ENCODE results near the gene TRIM8. TPM values are rescaled to one million over a fixed set of nuclear protein-coding genes. Genes with fewer than 3 reads are reported as not detected.
A peak's percentile ranks its signal among the peaks of the same experiment; 100 is the strongest.

Gene TRIM8
- total and polyA plus RNA-seq, 2 of the 4 experiments (the other 2 are of a cell fraction) = 25.5 to 126 TPM

GRCh38 chr10:102679596-102679995 is 35.3 kb downstream of the TRIM8 start:
- Histone ChIP-seq H3K36me3 (ENCODE audit: control insufficient read depth, insufficient read depth, low read length) (peaks cover 9% of the 10 kb centered on the region; the same call in 1 of the 2 replicates), H4K8ac (ENCODE audit: low read depth in 2 of 2, low read length in 2 of 2) (no peak overlapping the region; a peak in 1 of 4 replicates), H3K23ac (ENCODE audit: low read depth, low read length) (no peak overlapping the region), H3K4me1 (ENCODE audit: control insufficient read depth, insufficient read depth, low read length) (peaks cover 37% of the 10 kb centered on the region), H2AK5ac (ENCODE audit: low read depth, low read length) (no peak overlapping the region), H3K9ac (ENCODE audit: low read depth, low read length) (no peak overlapping the region), H3K56ac (ENCODE audit: extremely low read depth, insufficient read depth, low read length) (no peak overlapping the region), H4K20me1 (ENCODE audit: insufficient read depth, low read length) (no peaks in the 10 kb centered on the region), H3K14ac (replicated peaks; ENCODE audit: low read depth, low read length) (no peak overlapping the region), H3K27ac (ENCODE audit: insufficient read depth, low read length) (no peak overlapping the region), H2BK120ac (ENCODE audit: low read depth, low read length) (no peak overlapping the region), H3K4me3 (ENCODE audit: insufficient read depth, low read depth, low read length) (no peak overlapping the region), H3K4me2 (ENCODE audit: low read depth, low read length) (no peak overlapping the region), H3K27me3 (ENCODE audit: control insufficient read depth, insufficient read depth, low read length) (no peaks in the 10 kb centered on the region), H3K79me1 (ENCODE audit: low read depth in 1 of 2, low read length in 2 of 2) (peaks cover 9 to 34% of the 10 kb centered on the region in 2 experiments; a peak in 3 of 4 replicates), H3K9me1 (ENCODE audit: insufficient read depth, low read length) (peaks cover 18% of the 10 kb centered on the region), H2AK9ac (replicated peaks; ENCODE audit: low read depth, low read length, poor library complexity) (no peak overlapping the region), H2BK5ac (ENCODE audit: low read depth, low read length, poor library complexity, severe bottlenecking) (no peak overlapping the region), H4K91ac (ENCODE audit: insufficient read depth, low read depth, low read length) (0 out of 2 replicates have a peak overlapping the region, but pooled peaks have one; percentile 20), H3K4ac (ENCODE audit: low read depth, low read length) (no peak overlapping the region), H4K5ac (ENCODE audit: low read depth, low read length) (no peak overlapping the region), H2BK15ac (ENCODE audit: low read depth, low read length) (0 out of 3 replicates have a peak overlapping the region, but pooled peaks have one; percentile 36), H2AFZ (replicated peaks; ENCODE audit: low read length, poor library complexity) (no peak overlapping the region), H3K18ac (ENCODE audit: low read depth, low read length) (no peak overlapping the region; the same call in 1 of the 2 replicates), H3K9me3 (ENCODE audit: control insufficient read depth, insufficient read depth, low read length) (no peaks in the 10 kb centered on the region), H2BK20ac (ENCODE audit: low read depth, low read length) (no peak overlapping the region)
- dilution Hi-C loops (cut with HindIII; ENCODE audit: low sequenced_read_pairs, unreplicated experiment) = no loop called here
- ATAC-seq (ENCODE audit: low read depth) (no peak), DNase-seq (no peak)
- TF ChIP-seq RCOR1 (IDR thresholded peaks at IDR 0.05; ENCODE audit: insufficient replicate concordance, low read length) (no peak), SMC3 (IDR thresholded peaks at IDR 0.05; ENCODE audit: low read depth, low read length) (no peak), FOS (IDR thresholded peaks at IDR 0.05; ENCODE audit: low read depth, low read length) (no peak), CEBPB (IDR thresholded peaks at IDR 0.05; ENCODE audit: low read depth, low read length) (no peak), RAD21 (IDR thresholded peaks at IDR 0.05; ENCODE audit: low read length) (no peak), ELK1 (IDR thresholded peaks at IDR 0.05; ENCODE audit: borderline replicate concordance, low read depth, low read length) (no peak), NFE2L2 (IDR thresholded peaks at IDR 0.05; ENCODE audit: low read depth, low read length) (no peak), MXI1 (IDR thresholded peaks at IDR 0.05; ENCODE audit: borderline replicate concordance, low read depth, low read length) (no peak), BHLHE40 (IDR thresholded peaks at IDR 0.05; ENCODE audit: low read depth, low read length) (no peak), CTCF (conservative IDR thresholded peaks at IDR 0.05; ENCODE audit: low read depth, low read length) (no peak), MAFK (IDR thresholded peaks at IDR 0.05; ENCODE audit: low read depth, low read length) (no peak), CHD1 (IDR thresholded peaks at IDR 0.05; ENCODE audit: low read depth, low read length) (no peak), MAZ (IDR thresholded peaks at IDR 0.05; ENCODE audit: borderline replicate concordance, low read depth, low read length) (no peak), RFX5 (IDR thresholded peaks at IDR 0.05; ENCODE audit: low read depth, low read length) (no peak), POLR2A (IDR thresholded peaks at IDR 0.05; ENCODE audit: low read depth, low read length) (no peak)
- TF ChIP-seq, protein P1, sequence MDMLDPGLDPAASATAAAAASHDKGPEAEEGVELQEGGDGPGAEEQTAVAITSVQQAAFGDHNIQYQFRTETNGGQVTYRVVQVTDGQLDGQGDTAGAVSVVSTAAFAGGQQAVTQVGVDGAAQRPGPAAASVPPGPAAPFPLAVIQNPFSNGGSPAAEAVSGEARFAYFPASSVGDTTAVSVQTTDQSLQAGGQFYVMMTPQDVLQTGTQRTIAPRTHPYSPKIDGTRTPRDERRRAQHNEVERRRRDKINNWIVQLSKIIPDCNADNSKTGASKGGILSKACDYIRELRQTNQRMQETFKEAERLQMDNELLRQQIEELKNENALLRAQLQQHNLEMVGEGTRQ (IDR thresholded peaks at IDR 0.05; ENCODE audit: low read depth, low read length) = no peak
- POLR2A ChIA-PET (ENCODE audit: unreplicated experiment) = no interaction called here
- no CpG with 5 or more reads among the region's 4 CpGs for WGBS, 2 experiments (ENCODE audit: extremely low coverage in 2 of 2, insufficient read length in 1 of 2)
- in situ Hi-C loops (cut with MboI; ENCODE audit: low sequenced_read_pairs) = no loop called here
- intact Hi-C loops (cut with micrococcal nuclease) = loop anchor here (2.0 kb wide), 1 partner anchor 33 kb away; no protein-coding TSS in a partner anchor
- BruUV-seq (replicated peaks) = no TSS peak
- CTCF ChIA-PET = interaction anchor here (0.5 to 2.9 kb wide), 8 partner anchors 9 to 51 kb away, joined by 3 to 14 read pairs (median 4); partner anchors contain the start of genes ARL3 and SFXN2
